B cell (primary cell): ENCODE measurements around the gene SIGMAR1. TPM values are rescaled to one million over a fixed set of nuclear protein-coding genes. Genes with fewer than 3 reads are reported as not detected.

ENCODE experiments used
- ATAC-seq: fragments of 200-7000 bp; cut with Tn5 transposase; one replicate; pipeline ENCODE4 v1.10.0; 2021; ENCODE audit warnings: low read depth, mild to moderate bottlenecking, moderate number of reproducible peaks, moderate library complexity
- CTCF ChIA-PET: fragments of 350-600 bp; sonication (Branson Sonifier 250); formaldehyde crosslinking; loops from one replicate; lab custom pipeline; 2021; ENCODE audit warnings: antibody characterized with exemption, inconsistent platforms; lab: Charles Lee
- POLR2A ChIA-PET: fragments of 350-600 bp; sonication (Branson Sonifier 250); formaldehyde crosslinking; loops from one replicate; lab custom pipeline; 2021; ENCODE audit warnings: antibody characterized with exemption; lab: Charles Lee
- DNase-seq: peaks from one replicate; pipeline ENCODE4 v3.0.0; 2013
- H2AFZ ChIP-seq: 2 replicates; pipeline ENCODE4 v1.6.1; 2012; ENCODE audit warnings: mild to moderate bottlenecking, low read depth, low read length; ENCODE audit not compliant: insufficient read depth, poor library complexity, severe bottlenecking
- H3K27ac ChIP-seq, 2 donors: 1 replicate in 1 of 2; 2 replicates in 1 of 2; pipeline ENCODE4 v1.5.1; 2012 to 2013; ENCODE audit warnings: low read length in 2 of 2, mild to moderate bottlenecking in 2 of 2, moderate library complexity in 1 of 2
- H3K27me3 ChIP-seq, 4 experiments: fragments of 200-600 bp in 1 of 4; sonication (generic) in 1 of 4; replicated peaks in 1 of 4; 1 replicate in 2 of 4; 2 replicates in 2 of 4; pipeline versions ENCODE4 v1.6.1 to v1.7.0; 2013 to 2016; ENCODE audit warnings: low read length in 3 of 4, mild to moderate bottlenecking in 2 of 4, mixed read lengths in 1 of 4, moderate library complexity in 1 of 4; ENCODE audit not compliant: insufficient read depth in 4 of 4, control insufficient read depth in 3 of 4; ENCODE audit errors: control extremely low read depth in 1 of 4
- H3K36me3 ChIP-seq, 2 experiments: replicated peaks in 1 of 2; 1 replicate in 1 of 2; 2 replicates in 1 of 2; pipeline versions ENCODE4 v1.6.1 to v1.7.1; 2013; ENCODE audit warnings: low read length in 1 of 2; ENCODE audit not compliant: insufficient read depth in 2 of 2, control insufficient read depth in 1 of 2; ENCODE audit errors: control extremely low read depth in 1 of 2, extremely low read depth in 1 of 2
- H3K4me1 ChIP-seq, 2 donors: fragments of 200-600 bp in 1 of 2; sonication (generic) in 1 of 2; 1 replicate in 1 of 2; 2 replicates in 1 of 2; pipeline versions ENCODE4 v1.5.1 to v1.6.1; 2013 to 2017; ENCODE audit warnings: low read length in 2 of 2; ENCODE audit not compliant: control insufficient read depth in 2 of 2, insufficient read depth in 2 of 2
- H3K4me2 ChIP-seq: replicated peaks from 2 replicates; pipeline ENCODE3; 2012; ENCODE audit warnings: mild to moderate bottlenecking, low read depth, low read length; ENCODE audit not compliant: poor library complexity, severe bottlenecking
- H3K4me3 ChIP-seq, 5 experiments: fragments of 200-600 bp in 1 of 5; sonication (generic) in 1 of 5; 1 replicate in 3 of 5; 2 replicates in 2 of 5; pipeline versions ENCODE4 v1.5.1 to v1.7.0; 2011 to 2016; ENCODE audit warnings: low read length in 4 of 5, mild to moderate bottlenecking in 4 of 5, low read depth in 2 of 5, control low read depth in 1 of 5, moderate library complexity in 1 of 5; ENCODE audit not compliant: insufficient read depth in 1 of 5; ENCODE audit errors: control extremely low read depth in 1 of 5, extremely low read depth in 1 of 5
- H3K79me2 ChIP-seq: fragments of 200-600 bp; sonication (generic); one replicate; pipeline ENCODE4 v1.6.0; 2016; ENCODE audit warnings: low read length; ENCODE audit not compliant: control insufficient read depth, insufficient read depth
- H3K9ac ChIP-seq: fragments of 200-600 bp; sonication (generic); 2 replicates; pipeline ENCODE4 v1.6.1; 2017; ENCODE audit warnings: mild to moderate bottlenecking, low read length, moderate library complexity
- H3K9me3 ChIP-seq, 3 donors: one replicate each; pipeline versions ENCODE4 v1.6.1 to v1.7.1; 2013; ENCODE audit warnings: low read length in 2 of 3; ENCODE audit not compliant: control insufficient read depth in 2 of 3, insufficient read depth in 1 of 3; ENCODE audit errors: control extremely low read depth in 1 of 3
- H4K20me1 ChIP-seq: 2 replicates; pipeline ENCODE4 v1.6.0; 2012; ENCODE audit warnings: mild to moderate bottlenecking, low read length; ENCODE audit not compliant: insufficient read depth, control insufficient read depth, poor library complexity, severe bottlenecking
- H3K27ac Mint-ChIP-seq: one replicate; pipeline ENCODE4 v1.8.0; 2021; ENCODE audit warnings: mixed read lengths
- H3K27me3 Mint-ChIP-seq: one replicate; pipeline ENCODE4 v1.8.0; 2021; ENCODE audit warnings: mixed read lengths
- H3K4me1 Mint-ChIP-seq: one replicate; pipeline ENCODE4 v1.8.0; 2021; ENCODE audit warnings: mixed read lengths
- H3K4me3 Mint-ChIP-seq: one replicate; pipeline ENCODE4 v1.8.0; 2021; ENCODE audit warnings: mixed read lengths
- H3K9me3 Mint-ChIP-seq: one replicate; pipeline ENCODE4 v1.8.0; 2022; ENCODE audit warnings: mixed read lengths; ENCODE audit not compliant: insufficient read depth
- CTCF ChIP-seq: fragments of 200-600 bp; IDR thresholded peaks from one replicate; pipeline ENCODE4 v1.8.0; 2022; ENCODE audit warnings: antibody characterized with exemption, mild to moderate bottlenecking
- EZH2 ChIP-seq: IDR thresholded peaks from 2 replicates; pipeline ENCODE4 v1.6.1; 2012; ENCODE audit warnings: borderline replicate concordance, low read depth, mild to moderate bottlenecking, moderate library complexity, low read length; ENCODE audit not compliant: insufficient read depth, poor library complexity, severe bottlenecking
- WGBS: methylation state at CpG from one replicate; pipeline ENCODE4 v1.1.5; 2013; ENCODE audit warnings: missing lambda C conversion rate; ENCODE audit not compliant: insufficient coverage; 5-methylcytosine and 5-hydroxymethylcytosine counted together
- intact Hi-C: fragments of 100-400 bp; cut with micrococcal nuclease; formaldehyde crosslinking; loops from one replicate; pipeline ENCODE4 v1.10.0; 2022
- polyA plus RNA-seq: library from polyadenylated mRNA; depleted of rRNA; stranded (reverse); fragments of >200 nt; gene quantifications from 2 replicates; pipeline ENCODE4 v1.2.3, GENCODE V29; 2012
- total RNA-seq, 2 donors: library from RNA; stranded (reverse); fragments of 120-200 nt in 1 of 2; gene quantifications; 1 replicate in 1 of 2; 2 replicates in 1 of 2; pipeline versions ENCODE4 v1.2.3 to v1.2.4, GENCODE V29; 2013 to 2022

Gene SIGMAR1
- total and polyA plus RNA-seq, 2 donors (not counting 1 experiment from before 2014, with no cell fraction given) = 21.4 to 30.7 TPM

- DNase-seq = no peak
- no peak overlapping the region for H3K4me3 ChIP-seq
- intact Hi-C loops = no loop called here
- peaks cover 0 to 8% (median 7%) of the 10 kb centered on the region in 3 donors for H3K9me3 ChIP-seq
- H3K4me1 Mint-ChIP-seq = peaks cover 4% of the 10 kb centered on the region
- WGBS = no CpG with 5 or more reads among the region's 1 CpG
- peaks cover 0 to 1% of the 10 kb centered on the region in 2 donors for H3K4me1 ChIP-seq
- POLR2A ChIA-PET = no interaction called here
- no peaks in the 10 kb centered on the region for H3K36me3 ChIP-seq
- no peaks in the 10 kb centered on the region for H3K27me3 Mint-ChIP-seq
- H3K79me2 ChIP-seq = no peaks in the 10 kb centered on the region
- H3K9ac ChIP-seq = no peak overlapping the region
- H4K20me1 ChIP-seq = no peaks in the 10 kb centered on the region
- H3K27me3 ChIP-seq = peaks cover 0 to 2% (median 0%) of the 10 kb centered on the region in 4 experiments
- no peak for TF ChIP-seq CTCF
- H3K27ac ChIP-seq = no peak overlapping the region
- no peak for ATAC-seq
- peaks cover 10% of the 10 kb centered on the region for H3K9me3 Mint-ChIP-seq
- CTCF ChIA-PET = no interaction called here
- no peak overlapping the region for H3K4me2 ChIP-seq
- H3K4me3 Mint-ChIP-seq = no peak overlapping the region
- H2AFZ ChIP-seq = no peak overlapping the region
- H3K27ac Mint-ChIP-seq = no peak overlapping the region
Observed at GRCh38 chr9:34671307-34671706, 33.7 kb upstream of the SIGMAR1 start.

GRCh38 chr9:34669809-34670562 is 32.4 kb upstream of the SIGMAR1 start:
- H3K79me2 ChIP-seq = no peaks in the 10 kb centered on the region
- H3K27ac Mint-ChIP-seq = no peak overlapping the region
- H2AFZ ChIP-seq = no peak overlapping the region
- POLR2A ChIA-PET = interaction anchor here (0.6 kb wide), 1 partner anchor 731 kb away, joined by 5 read pairs; no protein-coding TSS in a partner anchor
- intact Hi-C loops = loop anchor here (5.0 kb wide), 2 partner anchors 293 to 1142 kb away; partner anchors contain the start of genes MYORG and SPAG8
- H3K27me3 Mint-ChIP-seq = no peaks in the 10 kb centered on the region
- no peaks in the 10 kb centered on the region for H3K36me3 ChIP-seq
- H3K4me1 Mint-ChIP-seq = peaks cover 11% of the 10 kb centered on the region
- H3K9me3 ChIP-seq = peaks cover 0 to 15% (median 8%) of the 10 kb centered on the region in 3 donors
- H3K4me3 ChIP-seq = no peak overlapping the region
- H3K9me3 Mint-ChIP-seq = peaks cover 10% of the 10 kb centered on the region
- no peak overlapping the region for H3K4me3 Mint-ChIP-seq
- no peak overlapping the region for H3K27ac ChIP-seq
- no peaks in the 10 kb centered on the region for H4K20me1 ChIP-seq
- CTCF ChIA-PET = interaction anchor here (1.5 kb wide), 1 partner anchor 32 kb away, joined by 3 read pairs; no protein-coding TSS in a partner anchor
- peaks cover 4 to 10% of the 10 kb centered on the region in 2 donors for H3K4me1 ChIP-seq
- whole genome bisulfite sequencing = 92% methylated on average over 2 of the region's 5 CpGs
- peaks cover 0 to 2% (median 0%) of the 10 kb centered on the region in 4 experiments for H3K27me3 ChIP-seq
- H3K9ac ChIP-seq = no peak overlapping the region
- DNase-seq (no peak), ATAC-seq (no peak)
- TF ChIP-seq CTCF = no peak
- no peak for TF ChIP-seq EZH2
- no peak overlapping the region for H3K4me2 ChIP-seq
